GM10847 (cell line): Measurements from ENCODE around the gene RENBP.
A peak's percentile ranks its signal among the peaks of the same experiment; 100 is the strongest.

Experiments
- POLR2A ChIP-seq: IDR thresholded peaks from 2 replicates; pipeline ENCODE4 v1.6.1; 2011; ENCODE audit not compliant: insufficient read length; ENCODE audit errors: extremely low read depth

Gene RENBP

GRCh38 chrX:153951683-153952372 is 7.4 kb upstream of the RENBP start:
- TF ChIP-seq POLR2A, result no peak

- no peak for TF ChIP-seq POLR2A
Measured at GRCh38 chrX:153950127-153950526, 5.7 kb upstream of the RENBP start.

- no peak for TF ChIP-seq POLR2A
Measured at GRCh38 chrX:153948847-153949805, 4.7 kb upstream of the RENBP start.

- no peak for TF ChIP-seq POLR2A
Measured at GRCh38 chrX:153948002-153948466, 3.6 kb upstream of the RENBP start.

- no peak for TF ChIP-seq POLR2A
Measured at GRCh38 chrX:153947009-153947769, 2.7 kb upstream of the RENBP start.

- no peak for TF ChIP-seq POLR2A
Measured at GRCh38 chrX:153945956-153946943, 1.8 kb upstream of the RENBP start.

GRCh38 chrX:153944800-153945150 is 332 bp upstream of the RENBP start:
- TF ChIP-seq POLR2A, result no peak

- no peak for TF ChIP-seq POLR2A
Measured at GRCh38 chrX:153941336-153942252, 2.8 kb downstream of the RENBP start.

- TF ChIP-seq POLR2A, result no peak
Measured at GRCh38 chrX:153939573-153939972, 4.9 kb downstream of the RENBP start.

- no peak for TF ChIP-seq POLR2A
Measured at GRCh38 chrX:153938226-153938786, 6.1 kb downstream of the RENBP start.

GRCh38 chrX:153937056-153937455 is 7.4 kb downstream of the RENBP start:
- no peak for TF ChIP-seq POLR2A

GRCh38 chrX:153935326-153935851 is 9.1 kb downstream of the RENBP start:
- no peak for TF ChIP-seq POLR2A

- TF ChIP-seq POLR2A, result peak; percentile 46
Measured at GRCh38 chrX:153934762-153935325, 9.6 kb downstream of the RENBP start, which contains the start of gene NAA10. NAA10 (minus strand) TSS chrX:153935037; CDS start chrX:153934904, 133 bp downstream.
